ENCODE results near the gene CDK6.
A peak's percentile ranks its signal among the peaks of the same experiment; 100 is the strongest.

Gene CDK6

GRCh38 chr7:92839901-92840300, 3.5 kb upstream of the CDK6 start:
- H3K27ac ChIP-seq (ENCODE audit: low read length), result peak overlapping the region; percentile 17; the same call in 1 of the 2 replicates
- peaks cover 7% of the 10 kb centered on the region for H3K36me3 ChIP-seq (ENCODE audit: insufficient read depth, low read length)
- H3K4me1 ChIP-seq (ENCODE audit: insufficient read depth, low read length), result peaks cover 40% of the 10 kb centered on the region
- H3K9ac ChIP-seq (ENCODE audit: low read depth, low read length), result peak overlapping the region; percentile 33; the same call in 1 of the 2 replicates
- peak overlapping the region in 1 of 2 experiments; percentile 8; a peak in 1 of 4 replicates for H3K4me3 ChIP-seq (ENCODE audit: low read depth in 1 of 2, low read length in 2 of 2)
- no peaks in the 10 kb centered on the region for H4K20me1 ChIP-seq (ENCODE audit: insufficient read depth, low read length)
- ATAC-seq (ENCODE audit: insufficient read depth, low read depth), result no peak
- H3K27me3 ChIP-seq (ENCODE audit: insufficient read depth, low read length, poor library complexity), result no peaks in the 10 kb centered on the region
- peaks cover 100% of the 10 kb centered on the region for H3K79me2 ChIP-seq (ENCODE audit: insufficient read depth, low read length)
- peak overlapping the region; percentile 8; the same call in 1 of the 2 replicates for H2AFZ ChIP-seq (ENCODE audit: low read depth, low read length)
- peak overlapping the region; percentile 68 for H3K4me2 ChIP-seq (ENCODE audit: insufficient read depth, low read length)
- H3K9me3 ChIP-seq (ENCODE audit: insufficient read depth, low read length, severe bottlenecking), result no peaks in the 10 kb centered on the region
- no peak for DNase-seq
- no peak for TF ChIP-seq EZH2 (IDR thresholded peaks at IDR 0.05; ENCODE audit: borderline replicate concordance, low read depth, low read length, severe bottlenecking)
- no peak for TF ChIP-seq CTCF (IDR thresholded peaks at IDR 0.05; ENCODE audit: borderline replicate concordance, extremely low read depth, low read length, poor library complexity, severe bottlenecking)

- no peak overlapping the region for H2AFZ ChIP-seq (ENCODE audit: low read depth, low read length)
- peak overlapping the region; percentile 25; the same call in 1 of the 2 replicates for H3K27ac ChIP-seq (ENCODE audit: low read length)
- peak overlapping the region; percentile 73 for H3K9ac ChIP-seq (ENCODE audit: low read depth, low read length)
- H4K20me1 ChIP-seq (ENCODE audit: insufficient read depth, low read length), result no peaks in the 10 kb centered on the region
- peak overlapping the region in 1 of 2 experiments; percentile 29; a peak in 2 of 4 replicates for H3K4me3 ChIP-seq (ENCODE audit: low read depth in 1 of 2, low read length in 2 of 2)
- peaks cover 100% of the 10 kb centered on the region for H3K79me2 ChIP-seq (ENCODE audit: insufficient read depth, low read length)
- H3K36me3 ChIP-seq (ENCODE audit: insufficient read depth, low read length), result no peaks in the 10 kb centered on the region; the same call in 1 of the 2 replicates
- H3K4me1 ChIP-seq (ENCODE audit: insufficient read depth, low read length), result peaks cover 40% of the 10 kb centered on the region
- no peak for TF ChIP-seq EZH2 (IDR thresholded peaks at IDR 0.05; ENCODE audit: borderline replicate concordance, low read depth, low read length, severe bottlenecking)
- TF ChIP-seq CTCF (IDR thresholded peaks at IDR 0.05; ENCODE audit: borderline replicate concordance, extremely low read depth, low read length, poor library complexity, severe bottlenecking), result no peak
- H3K4me2 ChIP-seq (ENCODE audit: insufficient read depth, low read length), result peak overlapping the region; percentile 68
- DNase-seq (no peak), ATAC-seq (ENCODE audit: insufficient read depth, low read depth) (no peak)
- no peaks in the 10 kb centered on the region for H3K27me3 ChIP-seq (ENCODE audit: insufficient read depth, low read length, poor library complexity)
- H3K9me3 ChIP-seq (ENCODE audit: insufficient read depth, low read length, severe bottlenecking), result no peaks in the 10 kb centered on the region
These were observed 2.6 kb upstream of the CDK6 start for GRCh38 chr7:92838934-92839333.

- H3K36me3 ChIP-seq (ENCODE audit: insufficient read depth, low read length), result peaks cover 14% of the 10 kb centered on the region
- peak overlapping the region; percentile 40 to 71 for H3K4me3 ChIP-seq (ENCODE audit: low read depth in 1 of 2, low read length in 2 of 2)
- TF ChIP-seq EZH2 (IDR thresholded peaks at IDR 0.05; ENCODE audit: borderline replicate concordance, low read depth, low read length, severe bottlenecking), result no peak
- TF ChIP-seq CTCF (IDR thresholded peaks at IDR 0.05; ENCODE audit: borderline replicate concordance, extremely low read depth, low read length, poor library complexity, severe bottlenecking), result no peak
- peak overlapping the region; percentile 73 for H3K9ac ChIP-seq (ENCODE audit: low read depth, low read length)
- H3K27ac ChIP-seq (ENCODE audit: low read length), result peak overlapping the region; percentile 94
- H2AFZ ChIP-seq (ENCODE audit: low read depth, low read length), result peak overlapping the region; percentile 57
- peaks cover 5% of the 10 kb centered on the region; the same call in 1 of the 2 replicates for H4K20me1 ChIP-seq (ENCODE audit: insufficient read depth, low read length)
- H3K9me3 ChIP-seq (ENCODE audit: insufficient read depth, low read length, severe bottlenecking), result no peaks in the 10 kb centered on the region
- ATAC-seq (ENCODE audit: insufficient read depth, low read depth) (peak; percentile 0; the same call in 1 of the 3 replicates), DNase-seq (no peak)
- H3K79me2 ChIP-seq (ENCODE audit: insufficient read depth, low read length), result peaks cover 100% of the 10 kb centered on the region
- H3K4me1 ChIP-seq (ENCODE audit: insufficient read depth, low read length), result peaks cover 40% of the 10 kb centered on the region
- H3K4me2 ChIP-seq (ENCODE audit: insufficient read depth, low read length), result peak overlapping the region; percentile 68
- no peaks in the 10 kb centered on the region for H3K27me3 ChIP-seq (ENCODE audit: insufficient read depth, low read length, poor library complexity)
These were observed 802 bp upstream of the CDK6 start for GRCh38 chr7:92837000-92837749.
